ENCODE data around the gene INO80B. TPM values are rescaled to one million over a fixed set of nuclear protein-coding genes. Genes with fewer than 3 reads are reported as not detected.
A peak's percentile ranks its signal among the peaks of the same experiment; 100 is the strongest.
"Not testable (repeated sequence)": the region's sequence is repeated elsewhere in the genome, so short reads cannot be mapped to it uniquely, and the experiment has no call there.

INO80B gene
- total RNA-seq, 4 donors from 2014 or later: 4.6 to 26.5 (median 14.9) TPM

DNA sequence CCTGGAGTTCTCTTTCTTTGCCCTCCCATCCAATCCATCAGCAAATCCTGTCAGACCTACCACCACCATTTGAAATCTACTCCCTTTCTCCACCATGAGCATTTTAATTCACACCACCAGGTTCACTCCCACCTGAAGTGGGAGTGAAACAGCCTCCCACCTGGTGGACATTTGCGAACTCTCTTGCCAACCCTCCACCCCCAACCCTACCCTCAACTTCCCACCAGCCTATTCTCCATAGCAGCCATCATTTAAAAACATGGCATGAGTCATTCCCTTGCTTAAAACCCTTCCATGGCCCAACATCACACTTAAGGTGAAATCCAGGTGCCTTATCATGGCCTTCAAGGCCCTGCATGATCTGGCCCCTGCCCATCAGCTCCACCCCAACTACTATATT is 16.6 kb upstream of the INO80B start:
- ATAC-seq (ENCODE audit: low FRiP score) (no peak), DNase-seq (ENCODE audit: low spot score) (no peak)
- TF ChIP-seq, protein P1, sequence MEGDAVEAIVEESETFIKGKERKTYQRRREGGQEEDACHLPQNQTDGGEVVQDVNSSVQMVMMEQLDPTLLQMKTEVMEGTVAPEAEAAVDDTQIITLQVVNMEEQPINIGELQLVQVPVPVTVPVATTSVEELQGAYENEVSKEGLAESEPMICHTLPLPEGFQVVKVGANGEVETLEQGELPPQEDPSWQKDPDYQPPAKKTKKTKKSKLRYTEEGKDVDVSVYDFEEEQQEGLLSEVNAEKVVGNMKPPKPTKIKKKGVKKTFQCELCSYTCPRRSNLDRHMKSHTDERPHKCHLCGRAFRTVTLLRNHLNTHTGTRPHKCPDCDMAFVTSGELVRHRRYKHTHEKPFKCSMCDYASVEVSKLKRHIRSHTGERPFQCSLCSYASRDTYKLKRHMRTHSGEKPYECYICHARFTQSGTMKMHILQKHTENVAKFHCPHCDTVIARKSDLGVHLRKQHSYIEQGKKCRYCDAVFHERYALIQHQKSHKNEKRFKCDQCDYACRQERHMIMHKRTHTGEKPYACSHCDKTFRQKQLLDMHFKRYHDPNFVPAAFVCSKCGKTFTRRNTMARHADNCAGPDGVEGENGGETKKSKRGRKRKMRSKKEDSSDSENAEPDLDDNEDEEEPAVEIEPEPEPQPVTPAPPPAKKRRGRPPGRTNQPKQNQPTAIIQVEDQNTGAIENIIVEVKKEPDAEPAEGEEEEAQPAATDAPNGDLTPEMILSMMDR (IDR thresholded peaks at IDR 0.05): no peak

DNA sequence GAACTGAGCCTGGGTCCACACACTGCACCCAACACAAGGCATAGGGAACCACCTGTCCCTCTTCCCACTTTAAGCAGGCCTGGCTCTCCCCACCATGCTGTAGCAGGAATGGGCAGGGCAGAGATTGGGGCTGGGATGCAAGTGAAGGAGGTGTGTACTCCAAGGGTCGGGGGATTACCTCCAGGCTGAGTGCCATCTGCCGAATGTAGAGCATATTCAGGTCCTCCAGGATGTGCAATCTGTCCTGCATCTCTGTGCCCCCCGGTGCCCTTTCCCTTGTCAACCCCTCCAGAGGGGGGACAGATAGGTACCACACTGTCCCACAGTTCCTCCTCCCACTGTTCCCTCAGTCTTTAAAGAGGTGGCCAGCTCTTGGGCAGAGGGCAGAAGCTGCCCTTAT is 15.5 kb upstream of the INO80B start:
- DNase-seq (ENCODE audit: low spot score) (no peak), ATAC-seq (ENCODE audit: low FRiP score) (no peak)
- TF ChIP-seq, protein P1 (IDR thresholded peaks at IDR 0.05): no peak

DNA sequence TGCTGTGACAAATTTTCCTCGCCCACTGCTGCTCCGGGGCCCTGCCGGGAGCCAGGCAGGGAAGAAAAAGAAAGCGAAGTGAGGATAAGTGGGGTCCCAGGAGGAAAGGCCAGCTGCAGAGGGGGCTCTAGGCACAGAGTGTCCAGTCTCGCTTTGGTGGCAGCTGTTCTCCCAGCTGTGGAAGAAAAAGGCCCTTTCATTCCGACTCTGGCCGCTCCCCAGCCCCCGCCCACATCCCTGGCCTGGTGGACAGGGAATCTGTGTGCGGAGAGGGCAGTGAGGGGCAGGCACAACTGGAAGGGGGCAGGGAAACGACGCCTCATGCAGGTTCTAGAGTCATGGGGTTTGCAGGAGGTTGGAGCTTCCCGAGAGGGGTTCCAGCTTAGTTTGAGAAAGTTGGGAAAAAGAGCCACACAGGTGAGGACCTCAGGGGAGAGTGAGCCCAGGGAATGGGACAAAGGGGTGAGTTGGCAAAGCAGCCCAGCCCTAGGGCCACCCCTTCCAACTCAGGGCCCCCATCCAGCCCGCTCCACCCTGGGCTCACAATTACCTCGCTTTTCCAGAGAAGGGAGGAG is 15.0 kb upstream of the INO80B start:
- no peak for ATAC-seq (ENCODE audit: low FRiP score)
- no peak for DNase-seq (ENCODE audit: low spot score)
- TF ChIP-seq, protein P1 (IDR thresholded peaks at IDR 0.05): no peak

DNA sequence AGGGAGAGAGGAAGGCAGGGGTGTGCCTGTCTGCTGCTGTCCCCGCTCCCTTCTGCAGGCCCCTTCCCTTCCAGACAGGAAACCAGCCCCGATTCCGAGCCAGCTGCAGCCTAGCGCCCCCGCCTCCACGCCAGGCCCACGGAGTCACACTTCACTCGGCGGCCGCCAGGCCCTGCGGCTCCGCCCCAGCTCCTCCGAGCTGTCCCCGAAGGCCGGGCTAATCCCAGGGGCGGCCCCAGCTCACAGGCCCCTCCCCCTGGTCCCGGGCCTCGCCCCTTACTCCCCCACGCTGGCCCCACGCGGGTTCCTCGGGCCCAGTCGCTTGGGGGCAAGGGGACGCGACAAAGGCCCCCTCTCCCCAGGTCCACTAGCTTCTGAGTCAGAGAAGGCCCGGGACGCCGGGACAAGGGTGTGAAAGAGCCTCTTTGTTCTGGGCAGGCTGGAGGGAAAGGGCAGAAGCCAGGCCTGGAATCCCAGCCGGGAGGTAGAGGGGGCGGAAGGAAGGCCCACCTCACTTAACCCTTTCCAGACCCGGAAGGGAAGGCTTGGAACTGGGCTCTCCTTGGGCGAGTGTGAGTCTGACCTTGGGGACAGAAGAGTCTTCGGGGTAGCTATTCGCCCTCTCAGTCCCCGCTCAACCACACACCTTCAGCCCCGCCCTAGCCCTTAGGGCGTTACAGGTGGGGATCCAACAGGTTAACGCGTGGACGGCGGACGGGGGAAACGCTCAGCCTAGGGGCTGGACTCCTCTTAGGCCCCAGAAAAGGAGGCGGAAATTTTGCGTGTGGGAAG is 14.3 kb upstream of the INO80B start:
- peak; percentile 92 for ATAC-seq (ENCODE audit: low FRiP score)
- DNase-seq (ENCODE audit: low spot score): peak; percentile 42
- TF ChIP-seq, protein P1 (IDR thresholded peaks at IDR 0.05): no peak

DNA sequence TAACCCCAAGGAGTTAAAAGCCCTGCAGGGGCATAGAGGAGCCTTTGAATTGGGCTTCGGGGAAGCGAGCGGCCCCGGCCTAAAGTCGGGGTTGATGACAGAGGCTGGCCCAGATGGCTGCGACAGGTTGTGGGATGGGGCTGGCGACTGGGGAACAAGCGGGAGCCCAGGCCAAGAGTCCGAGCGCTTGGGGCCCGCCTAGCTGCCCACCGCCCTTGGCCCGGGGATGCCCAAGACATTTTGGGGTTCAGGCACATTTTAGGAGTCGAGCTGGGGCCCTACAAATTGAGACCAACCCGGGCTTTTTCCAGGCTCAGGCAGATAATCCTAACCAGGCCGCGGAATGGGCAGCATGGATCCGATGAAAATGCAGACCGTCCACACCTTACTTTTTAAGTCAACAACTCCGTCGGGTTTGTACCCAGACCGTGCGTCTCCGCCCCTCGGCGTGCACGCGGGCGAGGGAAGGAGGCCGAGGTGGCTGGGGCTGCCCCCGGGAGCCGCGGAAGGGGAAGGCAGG is 13.7 kb upstream of the INO80B start:
- ATAC-seq (ENCODE audit: low FRiP score) (no peak), DNase-seq (ENCODE audit: low spot score) (no peak)
- TF ChIP-seq, protein P1 (IDR thresholded peaks at IDR 0.05): no peak

DNA sequence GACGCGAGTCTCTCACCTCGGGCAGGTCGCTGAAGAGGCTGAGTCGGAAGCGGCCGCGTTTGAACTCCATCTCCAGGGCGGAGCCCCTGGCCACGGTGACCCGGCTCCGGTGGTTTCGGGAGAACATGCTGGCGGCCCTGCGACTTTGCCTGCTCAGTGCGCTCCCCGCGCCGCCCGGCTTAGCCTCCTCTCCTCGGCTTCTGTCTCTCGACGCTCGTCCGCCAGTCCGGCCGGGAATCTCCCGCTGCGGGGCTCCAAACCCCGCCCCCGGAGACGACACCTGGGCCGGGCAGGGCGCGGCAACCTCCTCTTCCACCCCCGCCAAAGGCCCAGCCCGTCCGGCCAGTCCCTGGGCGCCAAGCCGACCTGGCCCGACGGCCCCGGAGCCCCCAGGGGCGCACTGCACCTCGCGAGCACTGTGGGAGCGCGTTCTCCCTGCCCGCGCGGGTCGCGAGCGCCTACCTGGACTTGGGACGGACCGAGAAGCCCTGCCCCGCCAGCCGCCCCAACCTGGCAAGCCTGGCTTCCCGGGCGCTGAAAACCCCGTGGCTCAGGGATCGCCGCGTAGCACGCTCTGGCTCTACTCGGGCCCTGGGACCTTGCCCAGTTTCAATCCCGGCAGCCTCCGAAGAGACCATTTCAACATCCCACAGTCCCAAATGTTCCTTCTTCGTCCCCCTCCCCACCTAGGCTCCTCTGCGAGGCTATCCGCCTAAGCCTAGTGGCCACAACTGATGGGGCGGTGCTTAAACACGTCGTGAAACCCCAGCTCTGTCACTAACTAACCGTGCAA is 13.0 kb upstream of the INO80B start, which contains the start of gene RTKN:
Gene RTKN (minus strand): TSS at position 248 of the 793 bp plus-strand sequence. CDS start 121 bp downstream, at position 127.
- DNase-seq (ENCODE audit: low spot score) (no peak), ATAC-seq (ENCODE audit: low FRiP score) (peak; percentile 83)
- TF ChIP-seq, protein P1 (IDR thresholded peaks at IDR 0.05): no peak

DNA sequence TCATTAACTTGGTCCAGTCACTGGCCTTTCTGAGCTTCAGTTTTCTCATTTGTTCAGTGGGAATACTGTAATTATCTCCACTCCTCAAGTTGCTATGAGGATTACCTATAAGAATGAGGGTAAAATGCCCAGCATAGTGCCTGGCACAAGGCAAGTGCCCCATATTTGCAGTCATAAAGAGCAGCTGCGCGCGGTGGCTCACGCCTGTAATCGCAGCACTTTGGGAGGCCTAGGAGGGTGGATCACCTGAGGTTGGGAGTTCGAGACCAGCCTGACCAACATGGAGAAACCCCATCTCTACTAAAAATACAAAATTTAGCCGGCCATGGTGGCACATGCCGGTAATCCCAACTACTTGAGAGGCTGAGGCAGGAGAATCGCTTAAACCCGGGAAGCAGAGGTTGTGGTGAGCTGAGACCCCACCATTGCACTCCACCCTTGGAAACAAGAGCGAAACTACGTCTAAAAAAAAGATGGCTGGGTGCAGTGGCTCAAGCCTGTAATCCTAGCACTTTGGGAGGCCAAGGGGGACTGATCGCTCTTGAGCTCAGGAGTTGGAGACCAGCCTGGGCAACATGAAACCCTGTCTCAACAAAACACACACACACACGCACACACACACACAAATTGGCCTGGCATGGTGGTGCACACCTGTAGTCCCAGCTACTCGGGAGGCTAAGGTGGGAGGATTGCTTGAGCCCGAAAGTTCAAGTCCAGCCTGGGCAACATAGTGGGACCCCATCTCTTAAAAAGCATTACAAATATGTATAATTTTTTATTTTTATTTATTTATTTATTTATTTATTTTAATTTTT is 12.2 kb upstream of the INO80B start:
- DNase-seq (ENCODE audit: low spot score): not testable (repeated sequence)

More for the DNA sequence above, 12.2 kb upstream of the INO80B start:
- not testable (repeated sequence) for ATAC-seq (ENCODE audit: low FRiP score)

All from omental fat pad (tissue), 4 donors.